HUES64 (cell line): ENCODE measurements around the gene KRT20.
"Not testable (repeated sequence)": the region's sequence is repeated elsewhere in the genome, so short reads cannot be mapped to it uniquely, and the experiment has no call there.

ENCODE experiments used
- H3K27ac ChIP-seq: 2 replicates; pipeline ENCODE4 v1.7.0; 2013; ENCODE audit warnings: low read depth, low read length, inconsistent platforms
- H3K27me3 ChIP-seq: 2 replicates; pipeline ENCODE4 v1.6.1; 2013; ENCODE audit warnings: mild to moderate bottlenecking, low read length; ENCODE audit not compliant: insufficient read depth
- H3K36me3 ChIP-seq: 2 replicates; pipeline ENCODE4 v1.6.1; 2013; ENCODE audit warnings: mild to moderate bottlenecking, low read length; ENCODE audit not compliant: insufficient read depth
- H3K4me1 ChIP-seq: 2 replicates; pipeline ENCODE4 v1.6.1; 2013; ENCODE audit warnings: mild to moderate bottlenecking, low read length, moderate library complexity; ENCODE audit not compliant: insufficient read depth
- H3K4me3 ChIP-seq: 2 replicates; pipeline ENCODE4 v1.5.1; 2013; ENCODE audit warnings: mild to moderate bottlenecking, low read length, moderate library complexity
- H3K9ac ChIP-seq: 2 replicates; pipeline ENCODE4 v1.6.1; 2013; ENCODE audit warnings: mild to moderate bottlenecking, low read depth, low read length
- H3K9me3 ChIP-seq: 2 replicates; pipeline ENCODE4 v1.6.1; 2013; ENCODE audit warnings: low read depth, low read length; ENCODE audit not compliant: insufficient read depth
- WGBS: fragments of 150-250, 120-280 bp; methylation state at CpG from one replicate; pipeline ENCODE4 v1.1.7; 2013; ENCODE audit warnings: missing lambda C conversion rate; 5-methylcytosine and 5-hydroxymethylcytosine counted together

Gene KRT20

GRCh38 chr17:40870136-40870535, 14.9 kb downstream of the KRT20 start:
- no peak overlapping the region for H3K27ac ChIP-seq
- no peaks in the 10 kb centered on the region for H3K9me3 ChIP-seq
- peaks cover 9% of the 10 kb centered on the region; the same call in 1 of the 2 replicates for H3K4me1 ChIP-seq
- H3K27me3 ChIP-seq = no peaks in the 10 kb centered on the region
- H3K4me3 ChIP-seq = no peak overlapping the region
- H3K9ac ChIP-seq = no peak overlapping the region
- 82% methylated on average over 4 of the region's 4 CpGs for WGBS
- H3K36me3 ChIP-seq = no peaks in the 10 kb centered on the region

- H3K9me3 ChIP-seq = no peaks in the 10 kb centered on the region
- 0 out of 2 replicates have a peak, but pooled peaks cover 5% of the 10 kb centered on the region for H3K27me3 ChIP-seq
- no peak within 1 kb of the TSS for H3K27ac ChIP-seq
- H3K4me1 ChIP-seq = no peaks in the 10 kb centered on the region
- H3K36me3 ChIP-seq = no peaks in the 10 kb centered on the region
- WGBS = 96% methylated on average over 8 of the region's 8 CpGs
- no peak within 1 kb of the TSS for H3K9ac ChIP-seq
- H3K4me3 ChIP-seq = no peak within 1 kb of the TSS
These were observed 18.2 kb downstream of the KRT20 start, which contains the start of gene KRT12 for GRCh38 chr17:40866838-40867237. Gene KRT12, minus strand, starts transcription at chr17:40867223. Its CDS starts 37 bp downstream, at chr17:40867186.

- H3K9me3 ChIP-seq = no peaks in the 10 kb centered on the region
- 0 out of 2 replicates have a peak, but pooled peaks cover 5% of the 10 kb centered on the region for H3K27me3 ChIP-seq
- H3K4me3 ChIP-seq = no peak overlapping the region
- WGBS = 95% methylated on average over 14 of the region's 14 CpGs
- no peak overlapping the region for H3K27ac ChIP-seq
- H3K4me1 ChIP-seq = no peaks in the 10 kb centered on the region
- no peaks in the 10 kb centered on the region for H3K36me3 ChIP-seq
- no peak overlapping the region for H3K9ac ChIP-seq
These were observed 20.2 kb downstream of the KRT20 start for GRCh38 chr17:40864661-40865390.

- Histone ChIP-seq H3K27ac (no peak overlapping the region), H3K36me3 (no peaks in the 10 kb centered on the region), H3K9ac (no peak overlapping the region), H3K4me1 (no peaks in the 10 kb centered on the region), H3K27me3 (0 out of 2 replicates have a peak, but pooled peaks cover 5% of the 10 kb centered on the region), H3K4me3 (no peak overlapping the region), H3K9me3 (no peaks in the 10 kb centered on the region)
- 90% methylated on average over 39 of the region's 39 CpGs for WGBS
These were observed 21.9 kb downstream of the KRT20 start for GRCh38 chr17:40862985-40863733.

- 94% methylated on average over 2 of the region's 2 CpGs for WGBS
- Histone ChIP-seq H3K27me3 (0 out of 2 replicates have a peak, but pooled peaks cover 5% of the 10 kb centered on the region), H3K36me3 (no peaks in the 10 kb centered on the region), H3K9me3 (no peaks in the 10 kb centered on the region), H3K9ac (no peak overlapping the region), H3K4me1 (peaks cover under 1% of the 10 kb centered on the region; the same call in 1 of the 2 replicates), H3K4me3 (no peak overlapping the region), H3K27ac (no peak overlapping the region)
These were observed 25.5 kb downstream of the KRT20 start for GRCh38 chr17:40859536-40859935.

- 100% methylated on average over 1 of the region's 2 CpGs for WGBS
- H3K27ac ChIP-seq, H3K4me3 ChIP-seq, H3K9me3 ChIP-seq, H3K9ac ChIP-seq, H3K4me1 ChIP-seq, H3K27me3 ChIP-seq, H3K36me3 ChIP-seq: not testable (repeated sequence)
These were observed 26.4 kb downstream of the KRT20 start for GRCh38 chr17:40858667-40859066.

GRCh38 chr17:40857535-40857934, 27.5 kb downstream of the KRT20 start:
- Histone ChIP-seq H3K9me3 (no peaks in the 10 kb centered on the region), H3K9ac (no peak overlapping the region), H3K36me3 (no peaks in the 10 kb centered on the region), H3K4me3 (no peak overlapping the region), H3K27me3 (no peaks in the 10 kb centered on the region), H3K27ac (no peak overlapping the region), H3K4me1 (peaks cover 21% of the 10 kb centered on the region)
- 73% methylated on average over 5 of the region's 5 CpGs for WGBS

- H3K27ac ChIP-seq = no peak overlapping the region
- no peaks in the 10 kb centered on the region for H3K36me3 ChIP-seq
- H3K4me3 ChIP-seq = no peak overlapping the region
- no peaks in the 10 kb centered on the region for H3K27me3 ChIP-seq
- 85% methylated on average over 6 of the region's 6 CpGs for WGBS
- no peak overlapping the region for H3K9ac ChIP-seq
- H3K4me1 ChIP-seq = peaks cover 24% of the 10 kb centered on the region
- no peaks in the 10 kb centered on the region for H3K9me3 ChIP-seq
These were observed 30.7 kb downstream of the KRT20 start for GRCh38 chr17:40854175-40854814.

- peaks cover 24% of the 10 kb centered on the region for H3K4me1 ChIP-seq
- no peak overlapping the region for H3K27ac ChIP-seq
- H3K27me3 ChIP-seq = no peaks in the 10 kb centered on the region
- H3K36me3 ChIP-seq = no peaks in the 10 kb centered on the region
- WGBS = 65% methylated on average over 1 of the region's 1 CpG
- H3K9ac ChIP-seq = no peak overlapping the region
- no peak overlapping the region for H3K4me3 ChIP-seq
- H3K9me3 ChIP-seq = no peaks in the 10 kb centered on the region
These were observed 32.7 kb downstream of the KRT20 start for GRCh38 chr17:40852364-40852763.

- no peaks in the 10 kb centered on the region for H3K9me3 ChIP-seq
- 96% methylated on average over 3 of the region's 3 CpGs for WGBS
These were observed 34.6 kb downstream of the KRT20 start for GRCh38 chr17:40850293-40850972.

More at GRCh38 chr17:40850293-40850972, 34.6 kb downstream of the KRT20 start:
- Histone ChIP-seq H3K36me3 (no peaks in the 10 kb centered on the region), H3K4me1 (peaks cover 24% of the 10 kb centered on the region), H3K27me3 (peaks cover 9% of the 10 kb centered on the region; the same call in 1 of the 2 replicates), H3K9ac (no peak overlapping the region), H3K4me3 (no peak overlapping the region), H3K27ac (no peak overlapping the region)
